ENCODE results near the gene NKG7.

NKG7 gene

DNA sequence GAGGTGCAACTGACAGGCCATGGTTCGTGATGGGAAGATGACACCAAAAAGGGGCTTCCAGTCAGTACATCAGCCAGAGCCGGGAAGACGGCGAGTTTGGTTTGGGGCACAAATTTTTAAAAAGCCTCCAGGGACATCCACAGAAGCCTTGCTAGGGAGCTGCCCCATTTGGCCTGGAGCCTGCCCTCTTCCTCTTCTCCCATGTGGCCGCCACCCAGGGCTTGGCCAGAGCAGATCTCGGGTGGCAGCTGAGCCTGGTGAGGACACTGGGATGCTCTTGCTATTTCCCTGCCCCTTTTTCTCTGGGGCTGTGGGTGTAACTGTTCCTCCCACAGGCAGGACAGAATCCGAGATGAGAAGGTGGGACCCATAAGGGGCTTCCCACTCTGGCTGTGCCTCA is 14.5 kb downstream of the NKG7 start:
- DNase-seq: no peak

GRCh38 chr19:51356159-51356801 is 16.2 kb downstream of the NKG7 start:
- DNase-seq: no peak

GRCh38 chr19:51354742-51355148 is 17.7 kb downstream of the NKG7 start:
- no peak for DNase-seq

GRCh38 chr19:51354103-51354741 is 18.2 kb downstream of the NKG7 start:
- no peak for DNase-seq

DNA sequence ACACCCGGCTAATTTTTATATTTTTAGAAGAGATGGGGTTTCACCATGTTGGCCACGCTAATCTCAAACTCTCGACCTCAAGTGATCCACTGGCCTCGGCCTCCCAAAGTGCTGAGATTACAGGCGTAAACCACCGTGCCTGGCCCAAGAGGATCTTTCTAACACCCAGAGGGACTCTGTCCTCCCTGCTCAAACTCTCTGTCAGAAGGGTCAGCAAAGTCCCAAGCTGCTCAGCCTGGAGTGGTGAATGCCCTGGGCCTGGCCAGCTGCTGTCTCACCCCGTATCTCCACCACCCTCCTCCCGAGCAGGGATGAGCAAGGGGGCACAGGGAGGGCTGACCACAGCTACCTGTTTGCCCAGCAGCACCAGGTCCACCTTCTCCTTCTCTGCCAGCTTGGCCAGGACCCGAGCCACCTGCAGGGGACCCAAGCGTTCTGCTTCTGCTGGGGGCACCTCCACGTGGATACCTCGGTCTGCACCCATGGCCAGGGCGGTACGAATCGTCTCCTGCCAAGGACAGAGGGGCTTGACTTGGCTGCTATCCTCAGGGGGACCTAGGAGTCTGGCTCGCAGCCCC is 19.6 kb downstream of the NKG7 start:
- DNase-seq: no peak

- DNase-seq: no peak
These were observed 21.0 kb downstream of the NKG7 start for GRCh38 chr19:51351266-51351990.

- no peak for DNase-seq
These were observed 25.1 kb downstream of the NKG7 start for GRCh38 chr19:51347209-51347928.

DNA sequence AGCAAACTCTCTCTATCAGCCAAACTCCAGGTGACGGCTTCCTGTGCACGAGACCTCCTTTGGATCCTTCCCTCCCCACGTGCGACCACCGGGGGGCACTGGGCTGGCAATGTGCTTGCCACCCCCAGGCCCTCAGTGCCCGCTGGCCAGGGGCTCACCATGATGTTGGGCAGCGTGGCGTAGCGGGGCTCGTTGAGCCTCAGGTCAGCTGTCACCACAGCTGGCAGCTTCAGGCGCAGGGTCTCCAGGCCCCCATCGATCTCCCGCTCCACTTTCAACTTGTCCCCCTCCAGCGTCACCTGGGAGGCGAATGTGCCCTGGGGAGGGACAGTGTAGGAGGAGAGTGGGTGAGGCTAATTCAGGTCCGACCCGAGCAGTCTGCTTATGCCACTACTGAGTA is 25.7 kb downstream of the NKG7 start:
- no peak for DNase-seq

- no peak for DNase-seq
These were observed 27.3 kb downstream of the NKG7 start for GRCh38 chr19:51345076-51345620.

DNA sequence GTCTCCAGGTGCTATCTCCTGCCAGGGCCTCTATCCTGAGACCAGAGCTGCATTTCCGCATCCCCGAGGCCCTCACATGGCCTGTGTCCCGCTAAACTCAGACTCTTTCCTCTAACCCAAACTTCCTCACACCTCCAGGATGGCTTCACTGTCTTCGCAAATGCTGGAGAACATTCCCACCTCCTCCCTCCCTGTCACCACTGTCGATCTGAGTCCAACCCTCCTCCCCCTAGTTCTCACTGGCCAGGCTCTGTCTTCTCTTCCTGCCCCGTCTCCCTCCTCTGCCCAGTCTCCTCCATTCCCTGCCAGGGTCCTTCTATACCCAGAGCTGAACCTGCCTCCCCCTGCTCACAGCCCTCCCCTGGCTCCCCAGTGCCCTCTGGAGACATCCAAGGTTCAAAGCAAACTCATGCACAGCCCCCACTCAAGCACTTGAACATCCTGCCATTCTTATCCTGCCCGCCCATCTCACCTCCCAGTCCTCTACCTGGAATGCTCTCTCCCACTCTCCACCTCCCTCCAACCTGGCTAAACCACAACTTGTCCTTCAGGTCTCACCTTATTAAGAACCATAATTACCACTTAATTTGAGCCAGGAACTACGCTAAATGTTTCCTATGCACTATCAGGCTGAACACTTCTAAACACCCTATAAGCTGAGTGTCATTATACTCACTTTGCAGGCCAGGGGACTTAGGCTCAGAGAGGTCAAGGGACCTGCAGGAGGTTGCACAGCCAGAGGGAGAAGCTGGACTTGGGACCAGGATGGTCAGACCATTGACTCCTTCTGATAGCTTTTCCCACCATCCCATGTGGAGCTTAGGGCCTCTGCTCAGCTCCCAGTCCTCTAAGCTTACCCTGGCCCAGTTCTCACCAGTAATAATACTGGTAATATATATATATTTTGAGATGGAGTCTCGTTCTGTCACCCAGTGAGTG is 29.6 kb downstream of the NKG7 start:
- no peak for DNase-seq

DNA sequence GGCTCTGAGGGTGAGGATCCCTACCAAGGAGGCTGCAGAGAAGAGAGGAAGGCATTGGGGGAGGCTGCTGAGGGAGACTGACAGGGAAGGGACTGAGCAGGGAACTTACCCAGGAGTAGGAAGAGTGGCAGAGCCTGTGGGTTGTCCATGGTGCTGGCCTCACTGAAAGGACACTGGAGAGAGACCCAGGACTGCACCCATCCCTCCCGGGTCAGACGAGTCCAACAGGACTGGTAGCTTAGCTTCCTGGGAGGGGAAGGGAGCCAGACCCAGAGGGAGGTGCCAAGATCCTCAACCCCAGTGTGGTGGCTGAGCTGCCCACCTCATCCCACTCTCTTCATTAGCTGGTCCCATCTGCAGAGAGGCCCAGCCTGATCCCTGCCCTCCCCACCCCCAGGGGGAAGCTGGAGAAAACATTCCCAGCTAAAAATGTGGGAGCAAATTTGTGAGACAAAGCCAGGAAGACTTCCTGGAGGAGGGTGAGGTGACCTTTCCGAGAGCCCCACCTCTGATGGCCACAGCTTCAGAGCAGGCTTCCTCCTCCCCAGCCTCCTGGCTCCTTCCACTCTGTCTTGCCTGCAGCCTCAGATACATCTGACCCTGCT is 30.4 kb downstream of the NKG7 start, which contains the start of gene VSIG10L:
TSS of gene VSIG10L (minus strand) at position 164 of the 605 bp plus-strand sequence. CDS start at position 149, 15 bp downstream.
- DNase-seq: no peak

DNA sequence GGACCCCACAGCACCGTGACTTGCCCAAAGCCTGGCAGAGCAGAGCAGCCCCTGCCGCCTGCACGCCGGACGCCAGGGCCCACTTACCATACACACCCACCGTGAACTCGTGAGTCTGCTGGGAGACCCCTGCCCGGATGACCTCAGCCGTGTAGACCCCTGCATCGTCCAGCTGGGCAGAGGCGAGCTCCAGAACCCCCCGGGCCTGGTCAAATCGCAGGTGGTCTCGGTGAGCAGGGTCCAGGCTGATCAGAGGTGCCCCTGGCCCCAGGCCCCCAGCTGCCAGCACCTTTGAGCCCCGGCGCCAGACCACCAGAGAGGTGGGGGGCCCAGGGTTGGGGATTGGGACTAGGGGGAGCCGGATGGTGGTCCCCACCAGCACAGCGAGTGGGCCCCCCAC is 31.4 kb downstream of the NKG7 start:
- DNase-seq: no peak

- DNase-seq: peak; percentile 74
These were observed 32.5 kb downstream of the NKG7 start for GRCh38 chr19:51339687-51340656.

- DNase-seq: no peak
These were observed 33.2 kb downstream of the NKG7 start for GRCh38 chr19:51339313-51339686.

DNA sequence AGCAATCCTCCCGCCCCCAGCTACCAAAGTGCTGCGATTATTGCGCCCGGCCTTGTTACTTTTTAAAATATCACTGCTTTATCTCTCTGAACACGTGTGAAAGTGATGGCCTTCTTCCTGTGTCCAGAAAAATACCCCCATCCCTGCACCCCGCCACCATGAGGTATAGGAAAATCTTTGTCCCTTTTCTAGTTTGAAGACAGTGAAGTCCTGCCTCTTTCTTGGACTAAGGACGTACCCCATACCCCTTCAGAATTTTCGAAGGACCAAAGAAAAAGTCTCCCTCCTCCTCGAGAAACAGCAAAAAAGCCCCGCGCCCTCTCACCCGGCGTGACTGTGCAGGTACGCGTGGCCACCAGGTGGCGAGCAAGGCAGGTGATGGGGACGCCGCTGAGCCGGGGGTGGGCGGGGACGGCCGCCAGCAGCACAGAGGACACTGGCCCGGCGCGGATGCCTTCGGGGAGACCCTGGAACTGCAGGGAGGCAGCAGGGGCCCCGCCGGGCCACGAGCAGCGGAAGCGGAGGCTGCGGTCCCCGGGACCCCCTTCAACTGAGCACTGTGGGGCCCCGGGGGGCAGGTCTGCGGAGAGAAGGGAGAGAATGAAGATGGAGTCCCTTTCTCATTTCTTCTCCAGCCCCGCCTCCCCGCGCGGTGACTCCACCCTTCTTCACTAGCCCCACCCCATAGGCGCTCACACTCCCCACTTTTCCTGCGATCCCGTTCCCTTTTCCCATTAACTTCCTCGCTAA is 33.7 kb downstream of the NKG7 start:
- peak; percentile 75 for DNase-seq

DNA sequence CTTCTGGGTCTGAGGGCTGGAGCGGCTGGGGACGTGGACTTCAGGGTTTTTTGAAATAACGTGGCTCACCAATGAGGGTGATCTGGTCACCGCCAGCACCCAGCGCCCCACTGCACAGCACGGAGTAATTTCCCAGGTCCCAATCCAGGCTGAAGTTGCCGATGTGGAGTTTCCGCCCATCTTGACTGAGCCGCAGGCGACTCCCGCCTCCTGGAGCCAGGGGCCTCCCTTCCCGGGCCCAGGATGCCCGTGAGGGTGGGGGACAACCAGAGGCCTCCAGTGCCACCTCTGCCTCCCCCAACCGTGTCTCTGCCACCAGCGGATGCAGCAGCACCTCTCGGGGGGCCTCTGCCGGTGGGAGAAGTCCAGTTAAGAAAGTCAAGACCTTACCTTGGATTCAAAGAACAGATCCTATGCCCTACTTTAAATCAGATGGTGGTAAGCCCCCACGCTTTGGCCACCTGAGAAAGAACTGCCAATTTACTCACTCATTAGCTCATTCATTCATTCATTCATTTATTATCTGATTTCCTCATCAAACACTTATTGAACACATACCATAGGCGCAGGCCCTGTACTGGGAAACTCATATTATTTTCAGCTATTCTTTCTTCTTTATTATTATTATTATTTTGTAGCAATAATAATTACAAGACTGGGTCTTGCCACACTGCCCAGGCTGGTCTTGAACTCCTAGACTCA is 34.4 kb downstream of the NKG7 start:
- no peak for DNase-seq

DNA sequence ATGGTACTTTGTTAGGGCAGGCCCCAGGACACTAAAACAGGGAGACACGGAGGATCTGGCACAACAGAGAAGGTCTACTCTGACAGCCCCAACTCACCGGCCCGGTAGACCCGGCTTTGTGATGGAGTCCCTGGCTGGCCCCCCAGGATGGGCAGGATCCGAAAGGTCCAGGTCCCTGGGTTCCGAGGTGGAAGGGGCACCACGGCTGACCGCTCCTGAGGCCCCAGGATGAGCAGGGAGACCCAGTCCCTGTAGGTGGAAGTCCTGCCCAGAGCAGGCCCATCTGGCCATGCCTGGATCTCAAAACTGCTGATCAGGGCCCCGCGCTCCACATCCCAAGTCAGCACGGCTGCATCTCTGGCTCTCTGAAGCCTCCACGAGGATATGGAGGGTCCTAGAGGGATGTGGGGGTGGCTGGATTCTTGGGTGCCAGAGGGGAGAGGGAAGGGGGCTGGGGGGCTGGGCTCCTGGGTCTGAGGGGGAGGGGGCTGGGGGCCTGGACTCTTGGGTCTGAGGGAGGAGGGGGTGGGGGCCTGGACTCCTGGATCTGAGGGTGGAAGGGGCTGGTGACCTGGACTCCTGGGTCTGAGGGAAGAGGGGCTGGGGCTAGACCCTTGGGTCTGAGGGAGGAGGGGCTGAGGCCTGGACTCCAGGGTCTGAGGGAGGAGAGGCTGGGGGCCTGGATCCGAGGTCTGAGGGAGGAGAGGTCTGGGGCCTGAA is 35.2 kb downstream of the NKG7 start:
- DNase-seq: no peak
